Tibial nerve (tissue), 4 donors: Measurements from ENCODE around the gene ELK1. TPM values are rescaled to one million over a fixed set of nuclear protein-coding genes. Genes with fewer than 3 reads are reported as not detected.
A peak's percentile ranks its signal among the peaks of the same experiment; 100 is the strongest.

ENCODE experiments used
- DNase-seq, 2 donors: peaks; one replicate each; pipeline ENCODE4 v3.0.0-alpha.2; 2019; ENCODE audit warnings: low spot score in 2 of 2
- H3K27ac ChIP-seq, 4 donors: fragments of 200-600 bp; sonication (generic) in 3 of 4; one replicate each; pipeline ENCODE4 v1.5.1; 2017 to 2019; ENCODE audit warnings: mild to moderate bottlenecking in 1 of 4
- H3K27me3 ChIP-seq, 2 donors: fragments of 200-600 bp; sonication (generic) in 1 of 2; one replicate each; pipeline versions ENCODE4 v1.5.1 to v1.6.0; 2017 to 2019
- H3K36me3 ChIP-seq, 3 donors: fragments of 200-600 bp; sonication (generic); one replicate each; pipeline ENCODE4 v1.5.1; 2018 to 2019
- H3K4me1 ChIP-seq, 4 donors: fragments of 200-600 bp; sonication (generic) in 3 of 4; one replicate each; pipeline ENCODE4 v1.5.1; 2017 to 2019
- H3K4me3 ChIP-seq, 4 donors: fragments of 200-600 bp; sonication (generic) in 3 of 4; one replicate each; pipeline ENCODE4 v1.5.1; 2017 to 2019; ENCODE audit warnings: mild to moderate bottlenecking in 1 of 4, moderate library complexity in 1 of 4
- H3K9me3 ChIP-seq, 4 donors: fragments of 200-600 bp; sonication (generic) in 3 of 4; one replicate each; pipeline ENCODE4 v1.5.1; 2017 to 2019
- EP300 ChIP-seq, 2 donors: sonication (generic); formaldehyde crosslinking; IDR thresholded peaks; one replicate each; pipeline ENCODE4 v1.6.1; 2017; ENCODE audit warnings: antibody characterized with exemption in 2 of 2, mild to moderate bottlenecking in 1 of 2
- POLR2A ChIP-seq, 2 donors: fragments of 450-650 bp; IDR thresholded peaks; one replicate each; pipeline ENCODE4 v1.6.1; 2017; ENCODE audit warnings: antibody characterized with exemption in 2 of 2, mild to moderate bottlenecking in 2 of 2, moderate library complexity in 2 of 2
- WGBS, 2 donors: methylation state at CpG; one replicate each; pipeline ENCODE4 v1.1.5; 2018; 5-methylcytosine and 5-hydroxymethylcytosine counted together
- total RNA-seq, 4 donors: library from RNA; depleted of rRNA; stranded (reverse); fragments of >200 nt; gene quantifications; one replicate each; pipeline ENCODE4 v1.1.0, GENCODE V29; 2016
- TF ChIP-seq, protein P1 (sequence below), 5 experiments: fragments of 200-600 bp in 3 of 5; fragments of 450-650 bp in 2 of 5; sonication (generic) in 3 of 5; IDR thresholded peaks; one replicate each; pipeline ENCODE4 v1.5.1; 2016 to 2019; ENCODE audit warnings: antibody characterized with exemption in 5 of 5, mild to moderate bottlenecking in 3 of 5, moderate library complexity in 2 of 5

The ELK1 gene
- total RNA-seq, 4 donors from 2014 or later: 22.9 to 38.4 (median 25.8) TPM

DNA sequence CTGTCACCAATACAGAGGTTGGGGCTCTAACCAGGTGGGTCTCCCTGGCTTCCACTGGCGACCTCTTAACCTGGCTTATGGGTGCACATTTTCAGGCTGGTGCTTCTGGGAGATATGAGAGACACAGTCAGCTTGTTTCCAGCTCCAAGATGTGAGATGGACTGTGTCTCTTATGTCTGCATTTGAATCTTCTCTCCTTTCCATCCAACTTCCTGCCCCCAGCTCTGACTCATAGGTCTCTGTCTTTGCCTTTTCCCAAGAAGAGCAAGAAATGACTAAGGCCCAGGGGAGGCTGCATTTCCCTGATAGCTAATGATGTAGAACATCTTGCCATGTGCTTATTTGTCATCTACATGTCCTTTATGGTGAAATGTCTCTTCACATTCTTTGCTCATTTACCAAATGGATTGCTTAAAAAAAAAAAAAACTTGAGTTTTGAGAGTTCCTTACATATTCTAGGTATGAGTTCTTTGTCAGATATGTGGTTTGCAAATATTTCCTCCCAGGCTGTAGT lies 11.8 kb upstream of the ELK1 start:
- H3K4me3 ChIP-seq: no peak overlapping the region
- no peak for DNase-seq
- H3K4me1 ChIP-seq: peaks cover 0 to 10% (median 3%) of the 10 kb centered on the region in 4 donors
- no peaks in the 10 kb centered on the region for H3K27me3 ChIP-seq
- TF ChIP-seq POLR2A (IDR thresholded peaks at IDR 0.05) (no peak), EP300 (IDR thresholded peaks at IDR 0.05) (no peak)
- TF ChIP-seq, protein P1, sequence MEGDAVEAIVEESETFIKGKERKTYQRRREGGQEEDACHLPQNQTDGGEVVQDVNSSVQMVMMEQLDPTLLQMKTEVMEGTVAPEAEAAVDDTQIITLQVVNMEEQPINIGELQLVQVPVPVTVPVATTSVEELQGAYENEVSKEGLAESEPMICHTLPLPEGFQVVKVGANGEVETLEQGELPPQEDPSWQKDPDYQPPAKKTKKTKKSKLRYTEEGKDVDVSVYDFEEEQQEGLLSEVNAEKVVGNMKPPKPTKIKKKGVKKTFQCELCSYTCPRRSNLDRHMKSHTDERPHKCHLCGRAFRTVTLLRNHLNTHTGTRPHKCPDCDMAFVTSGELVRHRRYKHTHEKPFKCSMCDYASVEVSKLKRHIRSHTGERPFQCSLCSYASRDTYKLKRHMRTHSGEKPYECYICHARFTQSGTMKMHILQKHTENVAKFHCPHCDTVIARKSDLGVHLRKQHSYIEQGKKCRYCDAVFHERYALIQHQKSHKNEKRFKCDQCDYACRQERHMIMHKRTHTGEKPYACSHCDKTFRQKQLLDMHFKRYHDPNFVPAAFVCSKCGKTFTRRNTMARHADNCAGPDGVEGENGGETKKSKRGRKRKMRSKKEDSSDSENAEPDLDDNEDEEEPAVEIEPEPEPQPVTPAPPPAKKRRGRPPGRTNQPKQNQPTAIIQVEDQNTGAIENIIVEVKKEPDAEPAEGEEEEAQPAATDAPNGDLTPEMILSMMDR (IDR thresholded peaks at IDR 0.05): no peak
- H3K36me3 ChIP-seq: peaks cover 0 to under 1% (median 0%) of the 10 kb centered on the region in 3 donors
- H3K9me3 ChIP-seq: no peaks in the 10 kb centered on the region
- WGBS, 2 donors: 50 to 100% methylated on average over 1 of the region's 1 CpG
- no peak overlapping the region for H3K27ac ChIP-seq

DNA sequence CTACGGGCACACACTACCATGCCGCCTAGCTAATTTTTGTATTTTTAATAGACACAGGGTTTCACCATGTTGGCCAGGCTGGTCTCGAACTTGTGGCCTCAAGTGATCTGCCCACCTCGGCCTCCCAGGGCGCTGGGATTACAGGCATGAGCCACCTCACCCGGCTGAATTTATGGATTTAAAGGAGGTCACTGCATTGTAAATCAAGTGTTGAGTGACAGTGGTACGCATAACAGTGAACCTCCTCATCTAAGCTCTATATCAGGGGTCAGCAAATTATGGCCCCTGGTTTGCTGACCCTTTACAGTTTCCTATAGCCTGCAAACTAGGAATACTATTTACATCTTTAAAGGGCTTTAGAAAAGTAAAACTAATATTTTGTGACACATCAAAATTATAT lies 11.2 kb upstream of the ELK1 start:
- peaks cover 0 to 10% (median 3%) of the 10 kb centered on the region in 4 donors for H3K4me1 ChIP-seq
- no peak for DNase-seq
- no peaks in the 10 kb centered on the region for H3K9me3 ChIP-seq
- no peak overlapping the region for H3K4me3 ChIP-seq
- H3K27me3 ChIP-seq: no peaks in the 10 kb centered on the region
- H3K27ac ChIP-seq: no peak overlapping the region
- TF ChIP-seq EP300 (IDR thresholded peaks at IDR 0.05) (no peak), POLR2A (IDR thresholded peaks at IDR 0.05) (no peak)
- 89 to 90% methylated on average over 3 to 7 of the region's 7 CpGs for WGBS, 2 donors
- peaks cover 0 to 8% (median 0%) of the 10 kb centered on the region in 3 donors for H3K36me3 ChIP-seq

DNA sequence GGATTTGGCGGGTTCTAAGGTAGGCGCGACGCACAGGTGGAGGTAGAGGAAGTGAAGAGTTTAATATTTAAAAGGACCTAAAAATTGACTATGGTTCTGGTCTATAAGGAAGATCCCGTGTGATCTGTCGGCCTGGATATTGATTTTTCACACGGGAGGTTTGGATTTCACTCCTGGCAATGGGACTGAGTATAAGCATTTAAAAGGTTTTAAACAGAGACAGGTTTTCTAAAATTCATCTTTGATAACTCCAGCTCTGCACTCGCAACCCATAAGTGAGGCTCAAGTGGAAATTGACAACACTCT lies 9.0 kb upstream of the ELK1 start:
- TF ChIP-seq, protein P1 (IDR thresholded peaks at IDR 0.05): no peak
- TF ChIP-seq EP300 (IDR thresholded peaks at IDR 0.05) (no peak), POLR2A (IDR thresholded peaks at IDR 0.05) (no peak)
- H3K9me3 ChIP-seq: no peaks in the 10 kb centered on the region
- no peak for DNase-seq
- peak overlapping the region; percentile 95 to 98 (median 96) for H3K27ac ChIP-seq
- WGBS, 2 donors: 25 to 54% methylated on average over 8 of the region's 8 CpGs
- H3K36me3 ChIP-seq: peaks cover 0 to 25% (median 0%) of the 10 kb centered on the region in 3 donors
- no peaks in the 10 kb centered on the region for H3K27me3 ChIP-seq
- peaks cover 0 to 10% (median 3%) of the 10 kb centered on the region in 4 donors for H3K4me1 ChIP-seq
- peak overlapping the region; percentile 41 to 65 (median 54) for H3K4me3 ChIP-seq

DNA sequence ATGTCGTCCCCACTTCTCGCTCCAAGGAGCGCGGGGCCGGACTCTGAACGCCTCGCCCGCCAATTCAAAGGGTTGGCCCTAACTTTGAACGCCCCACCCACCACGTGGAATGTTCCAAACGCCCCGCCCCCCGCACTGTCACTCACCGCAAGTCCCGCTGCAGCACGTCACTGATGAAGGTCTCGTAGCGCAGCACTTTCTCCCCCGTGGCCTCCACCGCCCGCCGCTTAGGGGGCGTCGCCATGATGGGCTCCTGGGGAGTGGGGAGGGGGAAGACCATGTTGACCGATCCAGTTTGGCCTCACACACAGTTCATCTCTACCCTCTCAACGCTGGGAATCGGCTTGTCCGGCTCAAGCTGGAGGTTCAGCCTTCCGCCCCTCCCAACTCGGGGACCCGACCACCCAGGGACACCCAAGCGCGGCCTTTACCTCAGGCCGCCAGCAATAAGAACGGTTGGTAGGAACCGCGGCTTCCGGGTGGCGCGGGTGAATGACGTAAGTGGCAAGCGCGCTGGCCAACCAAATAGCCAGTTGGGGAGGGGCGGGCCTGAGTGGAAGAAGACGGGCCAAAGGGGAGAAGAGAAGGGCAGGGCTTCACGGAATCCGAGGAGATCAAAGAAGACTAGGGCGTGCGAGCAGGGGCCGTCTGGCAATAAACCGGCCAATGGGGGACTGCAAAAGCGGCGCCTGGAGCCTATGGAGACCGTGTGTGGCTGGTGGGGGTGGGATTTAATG lies 8.5 kb upstream of the ELK1 start, which contains the start of gene UXT:
UXT (minus strand) TSS at position 497 of the 737 bp plus-strand sequence; CDS start at position 244, 253 bp downstream.
- H3K36me3 ChIP-seq: peaks cover 0 to 25% (median 0%) of the 10 kb centered on the region in 3 donors

DNA sequence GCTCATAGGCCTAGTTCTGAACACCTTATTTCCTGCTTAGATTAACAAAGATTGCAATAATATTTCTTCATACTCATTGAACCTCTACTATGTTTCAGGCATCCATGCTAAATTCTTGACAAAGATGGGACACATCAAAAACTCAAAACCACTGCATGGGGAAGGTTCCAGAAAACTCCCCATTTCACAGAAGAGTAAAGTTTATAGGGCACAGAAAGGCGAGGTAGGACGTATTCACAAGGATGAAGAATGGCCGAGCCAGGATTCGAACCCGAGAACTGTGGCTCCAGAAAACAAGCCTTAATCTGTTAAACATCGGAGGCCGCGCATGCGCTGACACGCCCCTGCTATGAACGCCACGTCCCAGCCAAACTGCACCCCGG lies 7.9 kb upstream of the ELK1 start:
- peaks cover 0 to 10% (median 3%) of the 10 kb centered on the region in 4 donors for H3K4me1 ChIP-seq
- no peaks in the 10 kb centered on the region for H3K9me3 ChIP-seq
- TF ChIP-seq, protein P1 (IDR thresholded peaks at IDR 0.05): no peak
- TF ChIP-seq EP300 (IDR thresholded peaks at IDR 0.05): no peak
- TF ChIP-seq POLR2A (IDR thresholded peaks at IDR 0.05): no peak
- no peaks in the 10 kb centered on the region for H3K27me3 ChIP-seq
- no peak for DNase-seq
- H3K36me3 ChIP-seq: peaks cover 0 to 25% (median 0%) of the 10 kb centered on the region in 3 donors
- H3K4me3 ChIP-seq: peak overlapping the region; percentile 41 to 65 (median 54)
- WGBS, 2 donors: 0 to 54% methylated on average over 13 of the region's 13 CpGs
- H3K27ac ChIP-seq: peak overlapping the region; percentile 95 to 98 (median 96)

More for the DNA sequence above, 8.5 kb upstream of the ELK1 start, which contains the start of gene UXT:
- TF ChIP-seq, protein P1 (IDR thresholded peaks at IDR 0.05): peak in 1 of 5 experiments; percentile 13
- TF ChIP-seq EP300 (IDR thresholded peaks at IDR 0.05) (peak; percentile 35 to 93), POLR2A (IDR thresholded peaks at IDR 0.05) (peak; percentile 64 to 78)
- Histone ChIP-seq H3K27me3 (no peaks in the 10 kb centered on the region), H3K9me3 (no peaks in the 10 kb centered on the region), H3K4me3 (peak within 1 kb of the TSS; percentile 41 to 65 (median 54)), H3K27ac (peak within 1 kb of the TSS; percentile 95 to 98 (median 96)), H3K4me1 (peaks cover 0 to 10% (median 3%) of the 10 kb centered on the region in 4 donors)
- WGBS, 2 donors: 1 to 51% methylated on average over 12 to 54 of the region's 54 CpGs
- peak; percentile 84 to 87 for DNase-seq
